OCI-LY7 (cell line): Measurements from ENCODE around the gene SERPINA1. TPM values are rescaled to one million over a fixed set of nuclear protein-coding genes. Genes with fewer than 3 reads are reported as not detected.

Experiments
- BruUV-seq: library from RNA; stranded (reverse); fragments of 400-500 nt; replicated peaks from 2 replicates; lab custom pipeline; 2021; lab: Mats Ljungman, UMichigan
- CTCF ChIA-PET: fragments of 300-600 bp; sonication (Branson Sonifier 250); formaldehyde crosslinking; loops from one replicate; lab custom pipeline; 2022; ENCODE audit warnings: antibody characterized with exemption; ENCODE audit not compliant: unreplicated experiment; lab: Charles Lee
- POLR2A ChIA-PET: fragments of 300-600 bp; sonication (Branson Sonifier 250); formaldehyde crosslinking; loops from one replicate; lab custom pipeline; 2022; ENCODE audit warnings: antibody characterized with exemption; lab: Charles Lee
- DNase-seq: peaks from one replicate; pipeline ENCODE4 v3.0.0-alpha.2; 2015; ENCODE audit warnings: low spot score
- H2AFZ ChIP-seq: fragments of 200-600 bp; sonication (generic), shearing (Covaris generic); 2 replicates; pipeline ENCODE4 v1.6.1; 2014; ENCODE audit warnings: mild to moderate bottlenecking, antibody characterized with exemption, low read length, moderate library complexity
- H3K27ac ChIP-seq: fragments of 200-600 bp; sonication (generic); 2 replicates; pipeline ENCODE4 v1.5.1; 2014; ENCODE audit warnings: mixed run types, low read depth, mild to moderate bottlenecking, moderate library complexity, low read length, inconsistent platforms; ENCODE audit not compliant: poor library complexity, severe bottlenecking
- H3K36me3 ChIP-seq: fragments of 200-600 bp; sonication (generic); 2 replicates; pipeline ENCODE4 v1.6.1; 2014; ENCODE audit warnings: mild to moderate bottlenecking, antibody characterized with exemption, low read length, moderate library complexity, mixed read lengths; ENCODE audit not compliant: insufficient read depth
- H3K4me1 ChIP-seq: fragments of 200-600 bp; sonication (generic); 2 replicates; pipeline ENCODE4 v1.5.1; 2014; ENCODE audit warnings: mild to moderate bottlenecking, low read length; ENCODE audit not compliant: insufficient read depth, poor library complexity, severe bottlenecking
- H3K4me2 ChIP-seq: fragments of 200-600 bp; sonication (generic); 2 replicates; pipeline ENCODE4 v1.6.1; 2014; ENCODE audit warnings: mild to moderate bottlenecking, low read length
- H3K4me3 ChIP-seq: fragments of 200-600 bp; sonication (generic); 2 replicates; pipeline ENCODE4 v1.5.1; 2014; ENCODE audit warnings: mild to moderate bottlenecking, low read depth, low read length; ENCODE audit not compliant: poor library complexity, severe bottlenecking
- H3K79me2 ChIP-seq: fragments of 200-600 bp; sonication (generic); 2 replicates; pipeline ENCODE4 v1.6.1; 2016; ENCODE audit warnings: low read depth, mild to moderate bottlenecking, low read length, moderate library complexity, mixed read lengths; ENCODE audit not compliant: insufficient read depth
- H3K9me2 ChIP-seq: fragments of 200-600 bp; sonication (generic); 2 replicates; pipeline ENCODE4 v1.6.1; 2016; ENCODE audit warnings: mild to moderate bottlenecking, low read length, mixed read lengths; ENCODE audit not compliant: insufficient read depth
- H3K9me3 ChIP-seq: fragments of 200-600 bp; sonication (generic); 2 replicates; pipeline ENCODE4 v1.6.1; 2014; ENCODE audit warnings: mild to moderate bottlenecking, mixed run types, low read length, mixed read lengths
- H4K20me1 ChIP-seq: fragments of 200-600 bp; sonication (generic); 2 replicates; pipeline ENCODE4 v1.6.1; 2014; ENCODE audit warnings: mild to moderate bottlenecking, antibody characterized with exemption, low read length, moderate library complexity, mixed read lengths; ENCODE audit not compliant: insufficient read depth
- EZH2phosphoT487 ChIP-seq: fragments of 200-600 bp; sonication (generic); IDR thresholded peaks from 2 replicates; pipeline ENCODE4 v1.6.1; 2018; ENCODE audit warnings: low read depth, borderline replicate concordance, mild to moderate bottlenecking, mixed run types, antibody characterized with exemption, low read length, moderate library complexity, mixed read lengths
- intact Hi-C: fragments of 100-400 bp; cut with micrococcal nuclease; formaldehyde crosslinking; loops from one replicate; pipeline ENCODE4 v1.10.0; 2022; ENCODE audit not compliant: unreplicated experiment
- total RNA-seq, 2 experiments: library from RNA; depleted of rRNA in 1 of 2; stranded (reverse); fragments of >200 nt in 1 of 2; shearing (Covaris generic) in 1 of 2; gene quantifications; 2 replicates each; pipeline ENCODE4 v1.2.3, GENCODE V29; 2014 to 2022
- TF ChIP-seq, protein P1 (sequence below): fragments of 200-600 bp; sonication (generic); conservative IDR thresholded peaks from 2 replicates; pipeline ENCODE4 v1.5.1; 2014; ENCODE audit warnings: mild to moderate bottlenecking, antibody characterized with exemption, low read length, moderate library complexity, mixed read lengths

SERPINA1 gene
- total RNA-seq, 2 experiments from 2014 or later: not detected

GRCh38 chr14:94338023-94338422 lies 50.4 kb downstream of the SERPINA1 start:
- no peaks in the 10 kb centered on the region for H3K9me3 ChIP-seq
- H3K27ac ChIP-seq: no peak overlapping the region
- intact Hi-C loops: no loop called here
- no peaks in the 10 kb centered on the region for H3K79me2 ChIP-seq
- POLR2A ChIA-PET: no interaction called here
- no peak for DNase-seq
- no peak overlapping the region for H3K4me3 ChIP-seq
- H2AFZ ChIP-seq: no peak overlapping the region
- CTCF ChIA-PET: no interaction called here
- H3K4me2 ChIP-seq: no peak overlapping the region
- H3K9me2 ChIP-seq: no peaks in the 10 kb centered on the region
- no peaks in the 10 kb centered on the region for H3K4me1 ChIP-seq
- no TSS peak for BruUV-seq
- H4K20me1 ChIP-seq: no peaks in the 10 kb centered on the region
- no peak for TF ChIP-seq EZH2phosphoT487
- TF ChIP-seq, protein P1, sequence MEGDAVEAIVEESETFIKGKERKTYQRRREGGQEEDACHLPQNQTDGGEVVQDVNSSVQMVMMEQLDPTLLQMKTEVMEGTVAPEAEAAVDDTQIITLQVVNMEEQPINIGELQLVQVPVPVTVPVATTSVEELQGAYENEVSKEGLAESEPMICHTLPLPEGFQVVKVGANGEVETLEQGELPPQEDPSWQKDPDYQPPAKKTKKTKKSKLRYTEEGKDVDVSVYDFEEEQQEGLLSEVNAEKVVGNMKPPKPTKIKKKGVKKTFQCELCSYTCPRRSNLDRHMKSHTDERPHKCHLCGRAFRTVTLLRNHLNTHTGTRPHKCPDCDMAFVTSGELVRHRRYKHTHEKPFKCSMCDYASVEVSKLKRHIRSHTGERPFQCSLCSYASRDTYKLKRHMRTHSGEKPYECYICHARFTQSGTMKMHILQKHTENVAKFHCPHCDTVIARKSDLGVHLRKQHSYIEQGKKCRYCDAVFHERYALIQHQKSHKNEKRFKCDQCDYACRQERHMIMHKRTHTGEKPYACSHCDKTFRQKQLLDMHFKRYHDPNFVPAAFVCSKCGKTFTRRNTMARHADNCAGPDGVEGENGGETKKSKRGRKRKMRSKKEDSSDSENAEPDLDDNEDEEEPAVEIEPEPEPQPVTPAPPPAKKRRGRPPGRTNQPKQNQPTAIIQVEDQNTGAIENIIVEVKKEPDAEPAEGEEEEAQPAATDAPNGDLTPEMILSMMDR: no peak
- H3K36me3 ChIP-seq: no peaks in the 10 kb centered on the region

DNA sequence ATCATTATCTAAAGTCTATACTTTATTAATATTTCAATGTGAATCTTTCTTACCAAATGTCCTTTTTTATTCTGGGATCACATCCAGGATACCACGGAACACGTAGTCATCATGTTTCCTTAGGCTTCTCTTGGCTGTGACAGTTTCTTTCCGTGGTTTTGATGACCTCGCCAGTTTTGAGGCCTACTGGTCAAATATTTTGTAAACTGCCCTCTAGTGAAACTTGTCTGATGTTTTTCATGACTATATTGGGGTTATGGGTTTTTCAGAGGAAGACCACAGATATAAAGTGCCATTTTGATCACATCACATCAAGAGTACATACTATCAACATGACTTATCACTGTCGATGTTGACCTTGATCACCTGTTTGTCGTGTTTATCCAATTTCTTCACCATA lies 51.1 kb downstream of the SERPINA1 start:
- intact Hi-C loops: no loop called here
- Histone ChIP-seq H3K4me1 (no peaks in the 10 kb centered on the region), H4K20me1 (no peaks in the 10 kb centered on the region), H3K79me2 (no peaks in the 10 kb centered on the region), H3K9me2 (no peaks in the 10 kb centered on the region), H3K36me3 (no peaks in the 10 kb centered on the region), H3K27ac (no peak overlapping the region), H2AFZ (no peak overlapping the region), H3K9me3 (no peaks in the 10 kb centered on the region), H3K4me2 (no peak overlapping the region), H3K4me3 (no peak overlapping the region)
- TF ChIP-seq, protein P1: no peak
- no peak for TF ChIP-seq EZH2phosphoT487
- ChIA-PET POLR2A (no interaction called here), CTCF (no interaction called here)
- no TSS peak for BruUV-seq
- no peak for DNase-seq

DNA sequence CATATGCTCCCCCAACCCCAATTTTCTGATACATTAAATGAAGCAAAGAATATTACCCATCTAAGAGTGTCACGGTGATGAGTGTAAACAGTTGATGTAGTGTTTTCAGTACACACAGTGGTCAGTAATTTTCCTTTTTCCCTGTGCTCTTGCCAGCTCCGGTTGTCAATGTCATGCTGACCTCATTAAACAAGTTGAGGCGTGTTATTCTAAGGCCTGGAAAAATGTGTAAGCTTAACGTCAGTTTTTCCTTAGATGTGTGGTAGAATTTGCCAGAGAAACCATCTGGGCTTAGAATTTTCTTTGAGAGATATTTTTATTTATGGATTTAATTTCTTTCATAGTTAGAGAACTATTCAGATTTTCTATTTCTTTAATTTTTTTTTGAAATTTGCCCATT lies 53.5 kb downstream of the SERPINA1 start:
- H3K4me1 ChIP-seq: no peaks in the 10 kb centered on the region
- no peaks in the 10 kb centered on the region for H3K36me3 ChIP-seq

More for the DNA sequence above, 53.5 kb downstream of the SERPINA1 start:
- DNase-seq: no peak
- H3K27ac ChIP-seq: no peak overlapping the region
- H3K9me3 ChIP-seq: no peaks in the 10 kb centered on the region
- H3K4me3 ChIP-seq: no peak overlapping the region
- ChIA-PET POLR2A (interaction anchor here (1.1 to 1.4 kb wide), 2 partner anchors 9 to 39 kb away, joined by 4 read pairs; no protein-coding TSS in a partner anchor), CTCF (interaction anchor here (0.6 kb wide), 1 partner anchor 1876 kb away, joined by 3 read pairs; no protein-coding TSS in a partner anchor)
- BruUV-seq: no TSS peak
- TF ChIP-seq, protein P1: no peak
- no peak for TF ChIP-seq EZH2phosphoT487
- H3K79me2 ChIP-seq: no peaks in the 10 kb centered on the region
- H3K9me2 ChIP-seq: no peaks in the 10 kb centered on the region
- H4K20me1 ChIP-seq: no peaks in the 10 kb centered on the region
- no peak overlapping the region for H3K4me2 ChIP-seq
- intact Hi-C loops: no loop called here
- no peak overlapping the region for H2AFZ ChIP-seq
